Astrocyte (in vitro differentiated cells and primary cell): ENCODE data around the gene COL5A1.

Source experiments
- EZH2 ChIP-seq: IDR thresholded peaks from 2 replicates; pipeline ENCODE4 v1.6.1; 2012; ENCODE audit warnings: mild to moderate bottlenecking, low read length, inconsistent platforms; ENCODE audit not compliant: insufficient read depth
- TF ChIP-seq, protein P1 (sequence below): IDR thresholded peaks from 2 replicates; pipeline ENCODE4 v1.5.1; 2011; ENCODE audit warnings: low read depth, mild to moderate bottlenecking, inconsistent platforms, low read length, moderate library complexity; ENCODE audit not compliant: insufficient read depth

- TF ChIP-seq, protein P1, sequence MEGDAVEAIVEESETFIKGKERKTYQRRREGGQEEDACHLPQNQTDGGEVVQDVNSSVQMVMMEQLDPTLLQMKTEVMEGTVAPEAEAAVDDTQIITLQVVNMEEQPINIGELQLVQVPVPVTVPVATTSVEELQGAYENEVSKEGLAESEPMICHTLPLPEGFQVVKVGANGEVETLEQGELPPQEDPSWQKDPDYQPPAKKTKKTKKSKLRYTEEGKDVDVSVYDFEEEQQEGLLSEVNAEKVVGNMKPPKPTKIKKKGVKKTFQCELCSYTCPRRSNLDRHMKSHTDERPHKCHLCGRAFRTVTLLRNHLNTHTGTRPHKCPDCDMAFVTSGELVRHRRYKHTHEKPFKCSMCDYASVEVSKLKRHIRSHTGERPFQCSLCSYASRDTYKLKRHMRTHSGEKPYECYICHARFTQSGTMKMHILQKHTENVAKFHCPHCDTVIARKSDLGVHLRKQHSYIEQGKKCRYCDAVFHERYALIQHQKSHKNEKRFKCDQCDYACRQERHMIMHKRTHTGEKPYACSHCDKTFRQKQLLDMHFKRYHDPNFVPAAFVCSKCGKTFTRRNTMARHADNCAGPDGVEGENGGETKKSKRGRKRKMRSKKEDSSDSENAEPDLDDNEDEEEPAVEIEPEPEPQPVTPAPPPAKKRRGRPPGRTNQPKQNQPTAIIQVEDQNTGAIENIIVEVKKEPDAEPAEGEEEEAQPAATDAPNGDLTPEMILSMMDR, result no peak
- no peak for TF ChIP-seq EZH2
Observed at GRCh38 chr9:134778156-134778555, 136.6 kb downstream of the COL5A1 start.
